Skin epidermis (tissue), 12 donors: ENCODE measurements around the gene PRPF6.
"Not testable (repeated sequence)": the region's sequence is repeated elsewhere in the genome, so short reads cannot be mapped to it uniquely, and the experiment has no call there.

Experiments
- H3K27ac ChIP-seq, 21 experiments: fragments of 200-600 bp; sonication (generic) in 11 of 21; one replicate each; pipeline ENCODE4 v1.5.0; 2020; ENCODE audit warnings: mild to moderate bottlenecking in 3 of 21, inconsistent platforms in 2 of 21, moderate library complexity in 2 of 21
- H3K4me3 ChIP-seq, 7 experiments: fragments of 200-600 bp; sonication (generic) in 2 of 7; one replicate each; pipeline ENCODE4 v1.5.0; 2020; ENCODE audit warnings: inconsistent platforms in 2 of 7, mild to moderate bottlenecking in 2 of 7, moderate library complexity in 1 of 7

PRPF6 gene

DNA sequence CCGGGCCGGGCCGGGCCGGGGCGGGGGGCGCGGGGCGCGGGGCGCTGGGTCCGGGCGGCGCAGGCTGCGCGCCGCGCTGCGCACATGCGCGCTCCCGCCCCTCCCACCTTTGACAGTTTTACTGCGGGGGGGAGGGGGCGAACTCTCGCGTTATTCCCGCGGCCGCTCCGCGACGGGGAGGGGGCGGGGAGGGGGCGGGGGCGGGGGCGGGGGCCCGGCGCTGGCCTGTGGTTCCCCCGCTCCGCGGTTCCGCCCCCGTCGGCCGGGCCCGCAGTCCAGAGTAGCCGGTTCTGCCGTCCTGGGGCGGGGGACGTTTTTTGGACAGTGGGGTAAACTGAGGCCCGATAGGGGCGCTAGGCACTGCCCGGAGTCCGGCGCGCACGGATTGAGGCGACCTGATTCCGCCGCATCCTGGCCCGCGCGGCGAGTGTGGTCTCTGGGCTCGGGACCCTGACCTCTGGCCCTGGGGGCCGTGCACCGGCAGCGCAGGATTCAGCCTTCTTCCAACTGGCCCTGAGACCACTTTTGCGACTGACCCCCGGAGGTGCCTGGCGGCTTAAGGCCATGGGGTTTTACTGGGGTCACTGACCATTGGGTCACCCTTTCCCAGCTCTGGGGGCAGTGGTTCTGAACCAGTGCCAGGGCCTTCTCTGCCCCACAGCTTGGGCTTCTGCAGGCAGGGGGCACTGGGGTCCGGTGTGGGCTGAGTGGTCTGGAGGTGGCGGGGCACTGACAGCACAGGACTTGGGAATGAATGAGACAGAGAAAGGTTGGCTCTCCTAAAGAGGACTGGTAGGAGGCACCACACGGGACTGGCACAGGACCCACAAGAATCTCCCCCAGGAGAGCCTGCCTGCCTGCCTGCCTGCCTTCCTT is 10.9 kb upstream of the PRPF6 start, which contains the start of gene ZNF512B:
Gene ZNF512B, minus strand, starts transcription at position 93 of the 876 bp plus-strand sequence. CDS start 1,980 bp downstream, outside the sequence.
- peak within 1 kb of the TSS; percentile 44 to 73 (median 52) for H3K4me3 ChIP-seq
- peak within 1 kb of the TSS; percentile 31 to 96 (median 79) for H3K27ac ChIP-seq

GRCh38 chr20:63970714-63971431 is 10.1 kb upstream of the PRPF6 start:
- no peak overlapping the region for H3K4me3 ChIP-seq
- H3K27ac ChIP-seq: peak overlapping the region in 3 of 21 experiments; percentile 27 to 79 (median 59)

GRCh38 chr20:63971960-63972311 is 9.0 kb upstream of the PRPF6 start:
- H3K4me3 ChIP-seq: not testable (repeated sequence)
- peak overlapping the region in 1 of 21 experiments; percentile 14 for H3K27ac ChIP-seq

- peak overlapping the region in 1 of 21 experiments; percentile 14 for H3K27ac ChIP-seq
- H3K4me3 ChIP-seq: no peak overlapping the region
These were observed 8.4 kb upstream of the PRPF6 start for GRCh38 chr20:63972312-63973159.

DNA sequence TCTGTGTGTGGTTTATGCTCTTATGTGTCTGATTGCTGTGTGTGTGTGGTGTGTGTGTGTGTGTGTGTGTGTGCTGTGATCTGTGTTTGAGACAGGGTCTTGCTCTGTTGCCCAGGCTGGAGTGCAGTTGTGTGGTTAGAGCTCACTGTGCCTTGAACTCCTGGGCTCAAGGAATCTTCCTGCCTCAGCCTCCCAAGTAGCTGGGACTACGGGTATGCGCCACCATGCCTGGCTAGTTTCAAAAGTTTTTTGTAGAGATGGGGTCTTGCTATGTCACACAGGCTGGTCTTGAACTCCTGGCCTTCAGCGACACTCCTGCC is 7.8 kb upstream of the PRPF6 start:
- H3K4me3 ChIP-seq: no peak overlapping the region
- peak overlapping the region in 3 of 21 experiments; percentile 18 to 60 (median 47) for H3K27ac ChIP-seq

- H3K4me3 ChIP-seq: peak overlapping the region in 1 of 7 experiments; percentile 9
- H3K27ac ChIP-seq: peak overlapping the region in 6 of 21 experiments; percentile 15 to 60 (median 32)
These were observed 7.1 kb upstream of the PRPF6 start for GRCh38 chr20:63973636-63974401.

GRCh38 chr20:63974402-63975200 is 6.3 kb upstream of the PRPF6 start:
- H3K4me3 ChIP-seq: no peak overlapping the region
- H3K27ac ChIP-seq: no peak overlapping the region

DNA sequence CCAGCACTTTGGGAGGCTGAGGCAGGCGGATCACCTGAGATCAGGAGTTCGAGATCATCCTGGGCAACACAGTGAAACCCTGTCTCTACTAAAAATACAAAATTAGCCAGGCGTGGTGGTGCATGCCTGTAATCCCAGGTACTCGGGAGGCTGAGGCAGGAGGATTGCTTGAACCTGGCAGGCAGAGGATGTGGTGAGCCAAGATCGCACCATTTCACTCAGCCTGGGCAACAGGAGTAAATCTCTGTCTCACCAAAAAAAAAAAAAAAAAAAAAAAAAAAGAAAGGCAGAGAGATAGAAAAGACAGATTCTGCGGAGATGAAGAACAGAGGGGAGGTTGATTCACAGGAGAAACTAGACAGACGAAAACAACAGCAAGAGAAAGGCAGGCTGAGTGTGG is 4.4 kb upstream of the PRPF6 start:
- H3K4me3 ChIP-seq: not testable (repeated sequence)

GRCh38 chr20:63976980-63977738 is 3.8 kb upstream of the PRPF6 start:
- Histone ChIP-seq H3K4me3 (no peak overlapping the region), H3K27ac (peak overlapping the region in 7 of 21 experiments; percentile 0 to 97 (median 82))

More for the DNA sequence above, 4.4 kb upstream of the PRPF6 start:
- H3K27ac ChIP-seq: not testable (repeated sequence)

DNA sequence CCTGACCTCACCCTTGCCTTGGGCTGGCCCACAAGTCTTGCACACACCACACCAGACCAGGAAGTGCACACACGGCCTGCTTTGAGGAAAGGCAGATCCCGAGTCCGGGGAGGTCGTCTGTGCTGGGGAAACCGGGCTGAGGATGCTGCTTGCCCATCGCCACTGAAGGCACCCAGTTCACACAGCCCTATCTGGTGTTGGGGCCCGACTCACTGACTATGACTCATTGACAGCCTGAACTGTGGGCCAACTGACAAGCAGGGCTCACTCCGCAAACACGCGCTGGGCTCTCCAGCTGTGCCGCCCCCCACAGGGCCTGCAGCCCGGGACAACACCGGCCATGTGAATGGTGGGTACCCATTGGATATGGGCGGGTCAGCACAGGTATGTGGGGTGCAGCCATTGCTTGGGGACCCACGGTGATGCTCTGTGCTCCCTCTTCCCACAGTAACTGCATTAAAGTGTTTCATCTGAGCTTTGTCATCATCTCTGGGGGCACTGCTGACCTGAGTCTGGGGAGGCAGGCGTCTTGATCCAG is 3.1 kb upstream of the PRPF6 start:
- H3K4me3 ChIP-seq: no peak overlapping the region
- H3K27ac ChIP-seq: peak overlapping the region in 15 of 21 experiments; percentile 0 to 97 (median 87)

DNA sequence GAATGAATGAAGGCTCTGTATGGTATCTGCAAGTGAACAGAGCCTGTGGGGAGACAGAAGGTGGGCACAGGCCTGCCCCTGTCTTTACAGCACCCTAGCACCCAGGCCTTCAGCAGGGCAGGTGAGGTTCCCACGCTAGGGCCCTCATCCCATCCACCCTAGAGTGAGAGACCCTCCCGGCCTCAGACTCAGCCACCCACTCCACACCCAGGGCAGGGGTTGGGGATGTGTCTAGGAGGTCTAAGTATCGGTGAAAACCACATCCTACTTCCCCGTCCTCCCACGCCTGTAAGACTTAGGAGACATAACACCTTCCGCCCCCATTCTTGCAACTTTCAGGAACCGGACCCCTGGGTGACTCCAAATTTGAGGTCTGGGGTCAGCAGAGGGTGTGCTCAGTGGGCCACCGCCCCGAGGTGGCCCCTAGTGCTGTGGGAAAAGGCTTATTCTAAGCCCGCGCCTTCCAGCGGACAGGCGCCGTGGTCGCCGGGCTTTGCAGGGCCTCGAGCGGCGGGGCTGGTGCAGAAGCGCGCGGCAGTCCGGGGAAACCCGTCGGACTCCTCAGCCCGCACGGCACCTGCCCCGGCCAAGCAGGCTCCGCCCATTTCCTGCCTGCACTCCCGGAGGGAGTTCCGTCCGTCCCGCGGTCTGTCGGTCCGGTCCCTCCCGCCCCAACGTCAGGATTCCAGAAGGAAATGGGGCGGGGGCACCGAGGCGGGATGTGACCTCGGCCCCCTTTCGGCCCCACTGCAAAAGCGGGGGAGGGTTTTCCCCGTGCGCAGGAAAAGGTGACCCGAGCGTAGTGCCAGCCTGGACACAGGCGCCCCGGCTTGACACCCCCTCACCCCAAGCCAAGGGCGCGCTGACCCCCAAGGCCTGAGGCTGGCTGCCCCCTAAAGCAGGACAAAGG is 2.4 kb upstream of the PRPF6 start:
- Histone ChIP-seq H3K27ac (peak overlapping the region; percentile 69 to 97 (median 87)), H3K4me3 (peak overlapping the region; percentile 34 to 96 (median 64))

GRCh38 chr20:63979229-63979556 is 1.7 kb upstream of the PRPF6 start:
- H3K27ac ChIP-seq: peak overlapping the region; percentile 69 to 97 (median 87)
- peak overlapping the region; percentile 34 to 96 (median 64) for H3K4me3 ChIP-seq

GRCh38 chr20:63979557-63980316 is 1.2 kb upstream of the PRPF6 start, which contains the start of gene SAMD10:
SAMD10 (minus strand) TSS chr20:63979642; CDS start chr20:63979467, 175 bp downstream.
- Histone ChIP-seq H3K4me3 (peak within 1 kb of the TSS; percentile 55 to 96 (median 88)), H3K27ac (peak within 1 kb of the TSS; percentile 69 to 97 (median 91))

DNA sequence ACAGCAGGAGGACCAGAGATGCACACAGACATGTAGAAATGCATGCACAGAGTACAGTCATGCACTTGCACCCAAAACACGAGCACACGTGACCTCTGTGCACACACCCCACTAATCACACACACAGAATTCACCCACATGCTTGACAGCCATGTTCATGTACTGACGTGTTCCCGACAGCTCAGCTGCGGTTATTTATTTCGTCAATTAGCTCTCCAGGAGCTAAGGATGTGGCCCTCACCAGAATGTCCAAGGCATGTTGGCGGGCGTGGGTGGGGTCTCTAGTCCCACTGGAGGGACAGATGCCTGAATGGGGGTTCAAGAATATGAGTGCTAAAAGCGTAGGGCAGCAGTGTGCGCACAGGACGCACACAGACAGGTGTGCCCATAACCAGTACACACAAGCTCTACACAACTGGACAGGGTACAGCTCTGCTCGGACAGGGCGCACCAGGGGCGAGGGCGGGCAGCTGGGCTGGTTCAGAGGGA is 571 bp upstream of the PRPF6 start:
- H3K4me3 ChIP-seq: peak overlapping the region; percentile 55 to 96 (median 88)
- peak overlapping the region; percentile 49 to 97 (median 91) for H3K27ac ChIP-seq

DNA sequence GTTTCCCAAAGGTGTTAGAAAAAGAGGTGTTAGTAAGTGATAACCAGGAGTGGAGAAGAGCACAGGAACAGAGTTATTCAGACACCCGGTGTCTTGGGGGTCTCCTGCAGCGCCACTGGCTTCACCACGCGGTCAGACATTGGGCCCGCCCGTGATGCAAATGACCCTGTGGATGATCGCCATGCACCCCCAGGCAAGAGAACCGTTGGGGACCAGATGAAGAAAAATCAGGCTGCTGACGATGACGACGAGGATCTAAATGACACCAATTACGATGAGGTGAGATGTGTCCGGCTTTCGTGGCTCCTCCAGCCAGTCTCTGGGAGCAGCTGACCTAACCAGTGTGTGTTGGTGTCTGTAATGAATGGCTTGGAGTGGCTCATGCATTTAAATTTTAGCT is 2.0 kb downstream of the PRPF6 start:
- Histone ChIP-seq H3K4me3 (no peak overlapping the region), H3K27ac (no peak overlapping the region)
